Midbrain (tissue), 1 donor: ENCODE results near the gene NMRK2.
"Not testable (repeated sequence)": the region's sequence is repeated elsewhere in the genome, so short reads cannot be mapped to it uniquely, and the experiment has no call there.

ENCODE experiments used
- DNase-seq: peaks from one replicate; lab custom pipeline; 2025; lab: John Stamatoyannopoulos, UW

NMRK2 gene

GRCh38 chr19:3936506-3937442 is 3.9 kb downstream of the NMRK2 start:
- no peak for DNase-seq

GRCh38 chr19:3938300-3938950 is 5.6 kb downstream of the NMRK2 start:
- DNase-seq = not testable (repeated sequence)

- no peak for DNase-seq
Measured at GRCh38 chr19:3942790-3943409, 10.0 kb downstream of the NMRK2 start.

GRCh38 chr19:3944018-3944721 is 11.3 kb downstream of the NMRK2 start:
- no peak for DNase-seq

- DNase-seq = no peak
Measured at GRCh38 chr19:3945838-3946237, 13.0 kb downstream of the NMRK2 start.

GRCh38 chr19:3947316-3947933 is 14.6 kb downstream of the NMRK2 start:
- not testable (repeated sequence) for DNase-seq

- DNase-seq = no peak
Measured at GRCh38 chr19:3949294-3949693, 16.4 kb downstream of the NMRK2 start.

- DNase-seq = no peak
Measured at GRCh38 chr19:3949997-3950859, 17.4 kb downstream of the NMRK2 start.

- DNase-seq = no peak
Measured at GRCh38 chr19:3950871-3951861, 18.3 kb downstream of the NMRK2 start.

GRCh38 chr19:3952755-3953276 is 19.9 kb downstream of the NMRK2 start:
- not testable (repeated sequence) for DNase-seq

- no peak for DNase-seq
Measured at GRCh38 chr19:3954107-3954506, 21.2 kb downstream of the NMRK2 start.

- DNase-seq = not testable (repeated sequence)
Measured at GRCh38 chr19:3955276-3955675, 22.4 kb downstream of the NMRK2 start.

GRCh38 chr19:3955688-3956087 is 22.8 kb downstream of the NMRK2 start:
- no peak for DNase-seq

GRCh38 chr19:3958836-3959765 is 26.2 kb downstream of the NMRK2 start:
- no peak for DNase-seq

- no peak for DNase-seq
Measured at GRCh38 chr19:3959766-3960131, 26.9 kb downstream of the NMRK2 start.

- DNase-seq = no peak
Measured at GRCh38 chr19:3961007-3961406, 28.1 kb downstream of the NMRK2 start.

GRCh38 chr19:3963458-3964255 is 30.8 kb downstream of the NMRK2 start:
- no peak for DNase-seq
